Endometrial microvascular endothelial cells (primary cell): Measurements from ENCODE around the gene ARHGEF4. TPM values are rescaled to one million over a fixed set of nuclear protein-coding genes. Genes with fewer than 3 reads are reported as not detected.

ENCODE experiments used
- in situ Hi-C: cut with HindIII; loops from 2 replicates; pipeline ENCODE4 v1.10.0; 2017; ENCODE audit warnings: low sequenced_read_pairs, low pct_unique_long_range_greater_than_20kb; ENCODE audit errors: inconsistent ontology term
- total RNA-seq: library from RNA; depleted of rRNA; stranded (reverse); fragments of >200 nt; gene quantifications from one replicate; pipeline ENCODE4 v1.2.3, GENCODE V29; 2015; ENCODE audit errors: inconsistent ontology term

The ARHGEF4 gene
- total RNA-seq, 1 donor from 2014 or later = not detected

GRCh38 chr2:130846686-130847375, 10.1 kb downstream of the ARHGEF4 start:
- in situ Hi-C loops = no loop called here

GRCh38 chr2:130847776-130848525, 11.2 kb downstream of the ARHGEF4 start:
- in situ Hi-C loops = no loop called here

- in situ Hi-C loops = no loop called here
Observed at GRCh38 chr2:130848526-130849210, 12.0 kb downstream of the ARHGEF4 start.

GRCh38 chr2:130849896-130850787, 13.4 kb downstream of the ARHGEF4 start:
- in situ Hi-C loops = no loop called here

- in situ Hi-C loops = no loop called here
Observed at GRCh38 chr2:130850788-130851623, 14.3 kb downstream of the ARHGEF4 start.

- in situ Hi-C loops = no loop called here
Observed at GRCh38 chr2:130851624-130852382, 15.1 kb downstream of the ARHGEF4 start.

- in situ Hi-C loops = no loop called here
Observed at GRCh38 chr2:130852521-130853115, 15.9 kb downstream of the ARHGEF4 start.

- in situ Hi-C loops = no loop called here
Observed at GRCh38 chr2:130853391-130853790, 16.7 kb downstream of the ARHGEF4 start.

- in situ Hi-C loops = no loop called here
Observed at GRCh38 chr2:130854301-130854700, 17.6 kb downstream of the ARHGEF4 start.

- in situ Hi-C loops = no loop called here
Observed at GRCh38 chr2:130864830-130865800, 28.4 kb downstream of the ARHGEF4 start.

GRCh38 chr2:130869441-130870160, 32.9 kb downstream of the ARHGEF4 start:
- in situ Hi-C loops = no loop called here

- in situ Hi-C loops = no loop called here
Observed at GRCh38 chr2:130870161-130870485, 33.4 kb downstream of the ARHGEF4 start.

GRCh38 chr2:130870779-130871178, 34.1 kb downstream of the ARHGEF4 start:
- in situ Hi-C loops = no loop called here

- in situ Hi-C loops = no loop called here
Observed at GRCh38 chr2:130871843-130872740, 35.4 kb downstream of the ARHGEF4 start.

GRCh38 chr2:130872741-130873125, 36.0 kb downstream of the ARHGEF4 start:
- in situ Hi-C loops = no loop called here
